HEK293 (cell line): ENCODE data around the gene SAPCD1.

Experiments used
- AEBP2 ChIP-seq: fragments of 450-650 bp; formaldehyde crosslinking; IDR thresholded peaks from 2 replicates; pipeline ENCODE4 v1.5.1; 2016; ENCODE audit warnings: missing biosample characterization, missing genetic modification characterization, borderline replicate concordance
- CTCF ChIP-seq: fragments of 450-650 bp; formaldehyde crosslinking; IDR thresholded peaks from 2 replicates; pipeline ENCODE4 v1.5.1; 2016; ENCODE audit warnings: missing biosample characterization, missing genetic modification characterization
- IKZF3 ChIP-seq: fragments of 450-650 bp; IDR thresholded peaks from 2 replicates; pipeline ENCODE4 v1.5.0; 2018; ENCODE audit warnings: missing biosample characterization, mild to moderate bottlenecking, missing genetic modification characterization, moderate library complexity
- PRDM10 ChIP-seq: fragments of 450-650 bp; formaldehyde crosslinking; IDR thresholded peaks from 2 replicates; pipeline ENCODE4 v1.5.1; 2016; ENCODE audit warnings: missing biosample characterization, missing genetic modification characterization
- PRDM6 ChIP-seq: fragments of 450-650 bp; formaldehyde crosslinking; IDR thresholded peaks from 2 replicates; pipeline ENCODE4 v1.5.1; 2017; ENCODE audit warnings: missing biosample characterization, missing genetic modification characterization
- REST ChIP-seq: fragments of 450-650 bp; formaldehyde crosslinking; IDR thresholded peaks from 2 replicates; pipeline ENCODE4 v1.5.1; 2016; ENCODE audit warnings: missing biosample characterization, missing genetic modification characterization
- TCF7L2 ChIP-seq: IDR thresholded peaks from 2 replicates; pipeline ENCODE4 v1.6.1; 2011; ENCODE audit warnings: low read depth, mild to moderate bottlenecking, inconsistent platforms, low read length, moderate library complexity, borderline replicate concordance
- ZNF175 ChIP-seq: fragments of 450-650 bp; formaldehyde crosslinking; IDR thresholded peaks from 2 replicates; pipeline ENCODE4 v1.5.1; 2016; ENCODE audit warnings: missing biosample characterization, missing genetic modification characterization
- ZNF184 ChIP-seq: fragments of 450-650 bp; IDR thresholded peaks from 2 replicates; pipeline ENCODE4 v1.5.1; 2018; ENCODE audit warnings: missing biosample characterization, mild to moderate bottlenecking, missing genetic modification characterization
- ZNF571 ChIP-seq: fragments of 450-650 bp; formaldehyde crosslinking; IDR thresholded peaks from 2 replicates; pipeline ENCODE4 v1.5.0; 2017; ENCODE audit warnings: missing biosample characterization, missing genetic modification characterization
- ZNF768 ChIP-seq: fragments of 450-650 bp; formaldehyde crosslinking; IDR thresholded peaks from 2 replicates; pipeline ENCODE4 v1.5.1; 2018; ENCODE audit warnings: missing biosample characterization, mild to moderate bottlenecking, missing genetic modification characterization
- ZNF791 ChIP-seq: fragments of 450-650 bp; formaldehyde crosslinking; IDR thresholded peaks from 2 replicates; pipeline ENCODE4 v1.5.1; 2016; ENCODE audit warnings: missing biosample characterization, missing genetic modification characterization

- no peak for TF ChIP-seq CTCF (tag by site-specific recombination)
- no peak for TF ChIP-seq PRDM10
- no peak for TF ChIP-seq PRDM6 (tag by site-specific recombination)
- TF ChIP-seq TCF7L2, result no peak
- no peak for TF ChIP-seq AEBP2
- TF ChIP-seq ZNF175 (tag by site-specific recombination), result no peak
- TF ChIP-seq REST (tag by site-specific recombination), result no peak
- no peak for TF ChIP-seq ZNF571 (tag by site-specific recombination)
- no peak for TF ChIP-seq ZNF184
- TF ChIP-seq IKZF3 (tag by site-specific recombination), result no peak
- TF ChIP-seq ZNF791, result no peak
- TF ChIP-seq ZNF768 (tag by site-specific recombination), result no peak
These were observed 41.0 kb upstream of the SAPCD1 start, which contains the start of gene LY6G6C for GRCh38 chr6:31721351-31722020.
